Loucy (cell line): Measurements from ENCODE around the gene ASB2.

Experiments
- H2AFZ ChIP-seq: fragments of 200-600 bp; sonication (generic); 2 replicates; pipeline ENCODE4 v1.6.0; 2016; ENCODE audit warnings: antibody characterized with exemption, mild to moderate bottlenecking, low read length, moderate library complexity
- H3F3A ChIP-seq: fragments of 200-600 bp; 2 replicates; pipeline ENCODE4 v1.6.0; 2016; ENCODE audit warnings: antibody characterized with exemption, low read depth, mild to moderate bottlenecking
- H3K27me3 ChIP-seq: fragments of 200-600 bp; sonication (generic); 2 replicates; pipeline ENCODE4 v1.6.1; 2014; ENCODE audit warnings: low read length, mild to moderate bottlenecking; ENCODE audit not compliant: insufficient read depth, poor library complexity, severe bottlenecking
- H3K36me3 ChIP-seq: fragments of 200-600 bp; sonication (generic); 2 replicates; pipeline ENCODE4 v1.6.1; 2016; ENCODE audit warnings: low read length; ENCODE audit not compliant: insufficient read depth
- H3K4me1 ChIP-seq: fragments of 200-600 bp; sonication (generic); 2 replicates; pipeline ENCODE4 v1.5.1; 2014; ENCODE audit warnings: low read length, mild to moderate bottlenecking; ENCODE audit not compliant: insufficient read depth, poor library complexity, severe bottlenecking
- H3K4me2 ChIP-seq: fragments of 200-600 bp; sonication (generic); 2 replicates; pipeline ENCODE4 v1.6.0; 2014; ENCODE audit warnings: antibody characterized with exemption, low read length, low read depth, mild to moderate bottlenecking; ENCODE audit not compliant: poor library complexity, severe bottlenecking
- H3K4me3 ChIP-seq: fragments of 200-600 bp; sonication (generic); 2 replicates; pipeline ENCODE4 v1.5.1; 2014; ENCODE audit warnings: low read length, mild to moderate bottlenecking, mixed read lengths; ENCODE audit not compliant: poor library complexity, severe bottlenecking
- H3K79me2 ChIP-seq: fragments of 200-600 bp; sonication (generic); 2 replicates; pipeline ENCODE4 v1.6.1; 2014; ENCODE audit warnings: low read length; ENCODE audit not compliant: insufficient read depth
- H3K9ac ChIP-seq: fragments of 200-600 bp; sonication (generic); 2 replicates; pipeline ENCODE4 v1.6.0; 2014; ENCODE audit warnings: mild to moderate bottlenecking, low read depth, low read length, moderate library complexity; ENCODE audit not compliant: poor library complexity, severe bottlenecking
- H3K9me2 ChIP-seq: fragments of 200-600 bp; sonication (generic); replicated peaks from 2 replicates; pipeline ENCODE4 v1.6.1; 2016; ENCODE audit warnings: low read depth, low read length, mixed read lengths
- H3K9me3 ChIP-seq: fragments of 200-600 bp; sonication (generic); 2 replicates; pipeline ENCODE4 v1.6.1; 2014; ENCODE audit warnings: mild to moderate bottlenecking, antibody characterized with exemption, low read length, low read depth; ENCODE audit not compliant: insufficient read depth
- H4K20me1 ChIP-seq: fragments of 200-600 bp; sonication (generic); 2 replicates; pipeline ENCODE4 v1.6.0; 2014; ENCODE audit warnings: antibody characterized with exemption, low read length, mild to moderate bottlenecking; ENCODE audit not compliant: insufficient read depth, poor library complexity, severe bottlenecking
- CTCF ChIP-seq: fragments of 200-600 bp; sonication (generic); conservative IDR thresholded peaks from 2 replicates; pipeline ENCODE4 v1.5.1; 2014; ENCODE audit warnings: mild to moderate bottlenecking, antibody characterized with exemption, low read length
- EZH2phosphoT487 ChIP-seq: fragments of 200-600 bp; IDR thresholded peaks from 2 replicates; pipeline ENCODE4 v1.6.1; 2018; ENCODE audit warnings: antibody characterized with exemption, mild to moderate bottlenecking, moderate library complexity, borderline replicate concordance

ASB2 gene

DNA sequence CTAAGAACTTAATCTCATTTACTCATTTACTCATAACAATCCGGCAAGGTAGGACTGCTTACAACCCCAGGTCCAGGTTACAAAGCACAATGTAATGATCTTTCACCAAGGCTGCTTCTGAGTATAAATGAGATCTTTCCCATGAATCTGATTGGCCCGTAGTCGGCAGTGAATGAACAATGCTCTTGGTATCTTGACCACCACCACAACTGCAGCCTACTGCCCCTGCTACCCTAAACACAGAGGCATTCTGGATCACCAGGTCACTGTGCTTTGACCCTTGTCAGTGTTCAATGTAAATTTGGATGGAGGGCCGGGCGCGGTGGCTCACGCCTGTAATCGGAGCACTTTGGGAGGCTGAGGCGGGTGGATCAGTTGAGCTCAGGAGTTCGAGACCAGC is 33.3 kb downstream of the ASB2 start:
- TF ChIP-seq EZH2phosphoT487, result no peak
- no peak for TF ChIP-seq CTCF
- H3K4me3 ChIP-seq, result no peak overlapping the region
- H3K9me3 ChIP-seq, result no peaks in the 10 kb centered on the region
- no peaks in the 10 kb centered on the region for H3F3A ChIP-seq
- H3K79me2 ChIP-seq, result no peaks in the 10 kb centered on the region
- no peaks in the 10 kb centered on the region for H4K20me1 ChIP-seq
- no peak overlapping the region for H3K9ac ChIP-seq
- H3K4me1 ChIP-seq, result no peaks in the 10 kb centered on the region
- no peak overlapping the region for H2AFZ ChIP-seq
- H3K36me3 ChIP-seq, result no peaks in the 10 kb centered on the region
- H3K4me2 ChIP-seq, result no peak overlapping the region
- no peaks in the 10 kb centered on the region for H3K9me2 ChIP-seq
- no peaks in the 10 kb centered on the region for H3K27me3 ChIP-seq

DNA sequence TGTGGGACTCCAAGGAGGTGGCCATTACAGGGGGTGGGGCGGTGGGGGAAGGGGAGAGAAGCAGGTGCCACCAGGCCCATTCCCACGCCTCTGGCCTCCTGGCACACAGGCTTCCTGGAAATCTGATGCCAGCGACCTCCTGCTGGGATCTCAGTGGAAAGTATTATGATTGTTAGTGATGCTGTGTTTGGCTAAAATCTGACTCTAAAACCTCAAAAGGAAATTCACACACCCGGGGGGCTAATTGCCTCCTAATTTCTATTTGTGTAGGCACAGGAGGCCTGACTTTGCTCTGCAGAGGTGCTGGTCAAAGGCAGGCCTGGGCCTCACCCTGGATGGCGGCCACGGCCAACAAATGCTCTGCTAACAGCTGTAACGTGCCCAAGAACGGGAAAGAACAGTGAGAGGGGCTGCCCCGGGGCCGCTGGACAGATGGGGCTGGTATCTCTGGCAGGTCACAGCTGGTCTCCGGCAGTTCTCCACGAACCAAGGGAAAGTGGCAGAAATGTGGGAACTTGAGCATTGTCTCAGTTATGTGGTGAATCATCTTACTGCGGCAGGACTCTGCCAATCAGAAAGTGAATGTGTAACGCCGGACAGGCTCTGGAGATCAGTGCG is 35.0 kb downstream of the ASB2 start:
- H3K4me3 ChIP-seq, result no peak overlapping the region
- H3K9ac ChIP-seq, result no peak overlapping the region
- TF ChIP-seq CTCF (no peak), EZH2phosphoT487 (no peak)
- no peaks in the 10 kb centered on the region for H3K4me1 ChIP-seq
- no peaks in the 10 kb centered on the region for H3F3A ChIP-seq
- H3K27me3 ChIP-seq, result no peaks in the 10 kb centered on the region
- H3K9me3 ChIP-seq, result no peaks in the 10 kb centered on the region
- no peak overlapping the region for H2AFZ ChIP-seq
- no peaks in the 10 kb centered on the region for H3K79me2 ChIP-seq
- no peaks in the 10 kb centered on the region for H3K9me2 ChIP-seq
- H4K20me1 ChIP-seq, result no peaks in the 10 kb centered on the region
- H3K4me2 ChIP-seq, result no peak overlapping the region
- H3K36me3 ChIP-seq, result no peaks in the 10 kb centered on the region

DNA sequence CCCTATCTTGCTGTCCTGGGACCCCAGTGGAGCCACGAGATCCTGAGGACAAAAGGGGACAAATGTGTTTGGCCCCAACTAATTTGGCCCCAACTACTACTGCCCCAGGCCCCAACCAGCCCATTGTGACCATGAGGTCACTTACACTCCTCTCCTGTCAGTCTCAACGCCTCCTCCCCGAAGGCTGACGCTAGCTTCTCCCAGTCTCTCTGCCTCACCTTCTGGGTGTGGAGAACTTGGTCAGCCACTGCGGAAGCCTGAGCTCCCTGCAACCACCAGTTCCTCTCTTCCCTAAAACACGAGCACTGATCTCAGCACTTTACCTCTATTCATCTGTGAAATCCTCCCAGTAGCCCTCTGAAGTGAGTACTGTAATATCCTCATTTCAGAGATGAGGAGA is 35.9 kb downstream of the ASB2 start:
- H3K9me3 ChIP-seq, result no peaks in the 10 kb centered on the region
- no peaks in the 10 kb centered on the region for H3K36me3 ChIP-seq
- H3K4me3 ChIP-seq, result no peak overlapping the region
- H2AFZ ChIP-seq, result no peak overlapping the region
- no peak overlapping the region for H3K9ac ChIP-seq
- no peaks in the 10 kb centered on the region for H3K27me3 ChIP-seq
- H3K79me2 ChIP-seq, result no peaks in the 10 kb centered on the region
- H3K9me2 ChIP-seq, result no peaks in the 10 kb centered on the region
- no peak for TF ChIP-seq EZH2phosphoT487
- TF ChIP-seq CTCF, result no peak
- H3K4me2 ChIP-seq, result no peak overlapping the region
- H4K20me1 ChIP-seq, result no peaks in the 10 kb centered on the region
- no peaks in the 10 kb centered on the region for H3F3A ChIP-seq
- no peaks in the 10 kb centered on the region for H3K4me1 ChIP-seq
